ENCODE measurements around the gene KDM5B. TPM values are rescaled to one million over a fixed set of nuclear protein-coding genes. Genes with fewer than 3 reads are reported as not detected.

Gene KDM5B
- total RNA-seq, 1 donor from 2014 or later, result 51.1 TPM

- intact Hi-C loops (cut with micrococcal nuclease), result loop anchor here (10.0 kb wide), 1 partner anchor 60 kb away; no protein-coding TSS in a partner anchor
Measured at GRCh38 chr1:202815120-202815519, 6.9 kb upstream of the KDM5B start.

- intact Hi-C loops (cut with micrococcal nuclease), result loop anchor here (5.0 to 10.0 kb wide), 2 partner anchors 35 to 58 kb away; no protein-coding TSS in a partner anchor
Measured at GRCh38 chr1:202812176-202813026, 4.2 kb upstream of the KDM5B start.

DNA sequence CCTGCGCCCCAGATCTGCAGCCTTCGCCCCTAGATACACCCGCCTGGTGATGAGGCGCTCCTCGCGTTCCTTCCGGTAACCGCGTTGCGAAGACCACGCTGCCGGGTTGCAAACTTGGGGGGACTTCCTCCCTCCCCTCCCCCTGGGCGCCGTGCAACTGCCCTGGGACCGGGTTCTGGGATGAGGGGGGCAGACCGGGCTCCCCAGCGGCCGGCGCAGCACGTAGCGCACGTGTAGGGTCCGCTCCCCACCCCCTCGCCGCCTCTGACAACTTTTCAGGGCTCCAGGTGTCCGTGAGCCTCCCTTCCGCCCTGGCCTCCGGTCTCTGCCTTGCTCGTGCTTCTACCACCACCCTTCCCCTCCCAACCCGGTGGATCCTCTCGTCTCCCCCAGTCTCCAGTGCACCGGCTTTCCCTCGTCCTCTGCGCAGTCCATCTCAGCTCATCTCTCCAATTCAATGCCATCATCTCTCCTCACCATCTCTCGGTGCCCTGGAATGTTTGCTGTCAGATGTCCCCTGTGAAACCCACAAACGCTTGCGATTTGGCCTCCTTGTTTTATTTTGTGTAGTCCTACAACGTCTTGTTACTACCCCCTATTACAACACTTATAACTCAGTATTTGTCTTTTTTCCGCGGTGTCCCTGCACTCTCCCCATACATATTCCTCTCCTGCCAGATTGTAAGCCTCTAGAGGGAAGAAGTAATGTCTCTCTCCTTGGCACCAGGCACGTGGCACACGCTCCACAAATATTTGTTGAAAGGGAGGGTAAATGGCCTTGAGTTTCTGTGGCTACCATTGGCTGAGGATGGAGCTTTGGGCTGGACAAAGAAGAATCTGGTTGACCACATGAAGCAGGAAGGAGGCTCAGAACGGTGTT is 3.3 kb upstream of the KDM5B start:
- intact Hi-C loops (cut with micrococcal nuclease), result loop anchor here (2.0 to 10.0 kb wide), 4 partner anchors 36 to 195 kb away; partner anchors contain the start of genes RABIF and TMEM183A

DNA sequence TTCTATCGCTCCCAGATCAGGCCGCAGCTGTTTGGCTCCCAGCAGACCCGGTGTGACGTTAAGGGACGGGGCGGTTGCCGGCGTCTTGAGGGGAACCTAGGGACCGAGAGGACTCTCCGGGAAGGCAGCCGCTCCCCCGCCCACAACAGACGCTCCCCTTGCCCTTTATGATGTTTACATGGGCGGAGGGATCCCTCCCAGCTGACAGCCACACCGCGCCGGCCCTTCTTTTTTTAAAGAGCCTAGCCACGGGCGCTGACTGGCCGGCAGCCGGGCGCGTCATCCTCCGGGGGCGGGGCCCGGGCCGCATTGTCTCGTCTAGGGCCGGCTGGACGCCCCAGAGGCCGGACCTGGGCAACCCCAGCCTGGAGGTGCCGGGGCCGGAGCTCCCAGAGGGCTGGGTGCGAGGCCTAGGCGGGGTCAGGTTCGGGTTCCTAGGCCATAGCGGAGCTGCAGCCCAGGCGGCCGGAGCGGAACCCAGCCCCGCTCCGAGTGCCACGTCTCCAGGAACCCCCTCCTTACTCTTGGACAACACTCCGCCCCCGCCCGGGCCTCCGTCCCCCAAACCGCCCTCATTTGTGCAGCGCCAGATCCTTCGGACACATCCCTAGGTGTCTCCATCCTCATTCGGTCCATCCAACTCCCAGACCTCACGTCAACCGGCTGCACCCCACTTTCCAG is 2.5 kb upstream of the KDM5B start, which contains the start of gene PCAT6:
PCAT6 (plus strand) TSS at position 340 of the 681 bp plus-strand sequence.
- intact Hi-C loops (cut with micrococcal nuclease), result loop anchor here (2.0 to 10.0 kb wide), 4 partner anchors 37 to 196 kb away; partner anchors contain the start of genes RABIF and TMEM183A

DNA sequence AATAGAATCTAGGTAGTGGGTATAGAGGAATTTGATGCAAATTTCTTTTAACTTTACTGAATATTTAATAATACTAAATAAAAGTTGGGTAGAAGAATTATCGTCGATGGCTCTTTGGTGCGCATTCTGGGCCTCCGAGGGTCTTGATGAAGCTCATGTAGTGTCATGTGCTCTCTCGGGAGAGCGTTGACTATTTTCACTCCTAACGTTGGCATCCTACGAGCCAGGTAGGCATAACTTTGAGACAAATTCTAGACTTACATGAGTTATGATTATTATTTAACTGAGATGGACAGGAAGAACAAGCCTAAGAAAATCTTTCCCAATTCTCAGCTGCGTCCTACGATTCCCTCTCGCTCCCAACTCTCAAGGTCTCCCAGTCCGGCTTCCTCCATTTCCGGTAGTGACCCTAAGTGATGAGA is 2.0 kb upstream of the KDM5B start:
- intact Hi-C loops (cut with micrococcal nuclease), result loop anchor here (2.0 to 10.0 kb wide), 4 partner anchors 37 to 197 kb away; partner anchors contain the start of genes RABIF and TMEM183A

GRCh38 chr1:202809597-202810159 is 1.5 kb upstream of the KDM5B start:
- intact Hi-C loops (cut with micrococcal nuclease), result loop anchor here (2.0 to 10.0 kb wide), 8 partner anchors 37 to 518 kb away; partner anchors contain the start of genes KLHL12, RABIF, TMEM183A and UBE2T

DNA sequence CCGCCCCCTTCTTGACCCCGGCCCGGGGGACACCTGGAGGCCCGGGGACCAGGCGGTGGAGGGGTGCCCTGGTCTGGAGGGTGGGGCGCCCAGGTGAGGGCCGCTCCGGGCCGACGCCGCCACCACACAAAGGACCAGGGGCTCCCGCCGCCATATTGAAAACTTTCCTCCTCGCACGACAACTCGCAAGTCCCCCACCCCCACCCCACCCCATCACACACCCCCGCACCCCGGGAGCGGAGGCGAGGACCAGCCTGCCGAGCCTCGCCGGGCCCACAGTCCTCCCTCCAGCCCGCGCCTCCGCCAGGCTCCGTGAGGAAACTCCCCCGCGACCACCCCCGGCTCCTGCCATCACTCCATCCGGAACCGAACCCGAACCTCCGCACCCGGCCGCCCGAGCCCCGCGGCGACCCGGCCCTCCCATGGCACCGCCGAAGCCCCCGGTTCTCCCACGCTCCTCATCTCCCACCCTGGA is 733 bp downstream of the KDM5B start:
- intact Hi-C loops (cut with micrococcal nuclease), result loop anchor here (2.0 to 5.0 kb wide), 5 partner anchors 35 to 520 kb away; partner anchors contain the start of genes ADIPOR1, KLHL12 and UBE2T

GRCh38 chr1:202806845-202807450 is 1.3 kb downstream of the KDM5B start:
- intact Hi-C loops (cut with micrococcal nuclease), result loop anchor here (2.0 to 5.0 kb wide), 5 partner anchors 35 to 520 kb away; partner anchors contain the start of genes ADIPOR1, KLHL12 and UBE2T

- intact Hi-C loops (cut with micrococcal nuclease), result loop anchor here (2.0 to 5.0 kb wide), 5 partner anchors 34 to 521 kb away; partner anchors contain the start of genes ADIPOR1, KLHL12 and UBE2T
Measured at GRCh38 chr1:202805886-202806844, 2.1 kb downstream of the KDM5B start.

- intact Hi-C loops (cut with micrococcal nuclease), result no loop called here
Measured at GRCh38 chr1:202804126-202804525, 4.1 kb downstream of the KDM5B start.

- intact Hi-C loops (cut with micrococcal nuclease), result no loop called here
Measured at GRCh38 chr1:202802998-202803932, 5.0 kb downstream of the KDM5B start.

DNA sequence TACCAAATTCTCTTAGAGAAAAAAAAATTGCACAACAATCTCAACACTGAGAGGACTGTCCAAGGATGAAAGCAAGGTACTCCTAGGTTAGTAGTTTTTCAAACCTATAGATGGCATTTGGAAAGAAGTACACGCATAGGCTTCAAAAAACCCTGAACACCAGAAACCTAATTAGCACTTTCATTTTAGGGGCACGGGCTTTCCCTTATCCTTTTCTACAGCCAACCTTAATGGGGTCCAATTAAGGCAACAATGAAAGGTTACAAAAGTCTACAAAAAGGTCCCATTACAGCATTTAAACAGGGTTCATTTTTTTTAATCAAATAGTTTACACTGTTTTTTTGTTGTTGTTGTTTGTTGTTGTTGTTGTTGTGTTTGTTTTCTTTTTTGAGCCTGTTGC is 6.2 kb downstream of the KDM5B start:
- intact Hi-C loops (cut with micrococcal nuclease), result no loop called here

DNA sequence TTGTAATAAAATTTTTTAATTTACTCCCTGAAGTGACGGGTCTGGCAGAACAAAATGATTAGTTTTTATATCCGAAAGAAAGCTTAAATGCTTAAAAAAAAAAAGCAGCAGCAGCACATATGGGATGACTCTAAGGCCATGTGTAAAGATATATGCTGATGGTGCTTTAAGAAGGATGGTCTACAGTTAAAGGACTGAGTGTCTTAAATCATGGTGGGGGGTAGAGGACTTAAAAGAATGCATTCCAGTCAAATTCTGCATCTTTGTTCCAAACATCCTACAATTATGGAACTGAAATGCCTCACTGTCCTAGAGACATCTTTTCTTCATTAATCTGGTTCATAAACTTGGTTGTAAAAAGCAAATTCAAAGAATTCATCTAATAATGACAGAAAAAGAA is 7.0 kb downstream of the KDM5B start:
- intact Hi-C loops (cut with micrococcal nuclease), result no loop called here

DNA sequence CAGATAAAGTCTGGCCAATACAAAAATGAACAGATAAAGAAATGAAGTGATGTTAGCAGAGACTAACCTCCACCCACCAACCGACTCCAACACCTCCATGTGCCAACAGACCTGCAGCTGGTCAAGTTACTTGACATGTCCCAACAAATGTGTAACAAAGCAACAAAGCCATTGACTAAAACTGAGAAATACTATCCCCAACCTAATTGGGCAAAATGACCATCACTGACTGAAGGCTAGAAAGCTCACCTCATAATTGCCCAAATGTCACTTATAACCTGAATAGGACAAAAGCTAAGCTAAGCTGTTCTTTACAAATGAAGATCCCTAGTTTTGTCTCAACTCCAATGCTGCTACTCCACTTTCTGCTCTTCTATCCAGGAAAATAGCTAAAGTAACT is 7.5 kb downstream of the KDM5B start:
- intact Hi-C loops (cut with micrococcal nuclease), result no loop called here

DNA sequence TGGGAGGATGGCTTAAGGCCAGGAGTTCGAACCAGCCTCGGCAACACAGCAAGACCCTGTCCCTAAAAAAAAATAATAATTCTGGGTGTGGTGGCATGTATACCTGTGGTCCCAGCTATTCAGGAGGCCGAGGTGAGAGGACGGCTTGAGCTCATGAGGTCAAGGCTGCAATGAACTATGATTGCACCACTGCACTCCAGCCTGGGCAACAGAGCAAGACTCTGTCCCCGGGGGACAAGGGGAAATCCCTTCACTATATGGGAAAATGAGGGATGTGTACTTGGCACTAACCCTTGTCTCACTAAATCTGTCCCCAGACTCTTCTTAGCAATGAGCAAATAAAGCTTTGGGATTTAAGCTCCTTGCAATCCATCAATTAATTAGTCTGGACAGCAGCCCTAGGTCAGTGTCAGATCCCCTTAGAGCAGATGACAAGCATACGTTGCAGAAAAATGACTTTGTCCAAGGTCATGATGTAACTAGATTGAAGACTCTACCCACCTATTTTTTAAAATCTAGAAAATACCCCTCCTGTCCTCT is 9.4 kb downstream of the KDM5B start:
- intact Hi-C loops (cut with micrococcal nuclease), result loop anchor here (10.0 kb wide), 1 partner anchor 64 kb away; no protein-coding TSS in a partner anchor

DNA sequence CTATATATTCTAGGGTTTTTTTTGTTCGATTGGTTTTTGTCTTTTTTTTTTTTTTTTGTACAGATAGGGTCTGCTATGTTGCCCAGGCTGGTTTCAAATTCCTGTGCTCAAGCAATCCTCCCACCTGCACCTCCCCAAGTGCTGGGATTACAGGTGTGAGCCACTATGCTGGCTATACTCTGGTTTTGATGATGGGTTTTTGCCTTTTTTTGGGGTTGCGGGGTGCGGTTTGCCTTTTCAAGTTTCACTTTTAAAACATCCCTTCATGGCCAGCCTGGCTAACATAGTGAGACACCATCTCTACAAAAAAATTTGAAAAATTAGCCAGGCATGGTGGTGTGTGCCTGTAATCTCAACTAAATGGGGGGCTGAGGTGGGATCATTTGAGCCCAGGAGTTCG is 10.0 kb downstream of the KDM5B start:
- intact Hi-C loops (cut with micrococcal nuclease), result loop anchor here (10.0 kb wide), 1 partner anchor 63 kb away; no protein-coding TSS in a partner anchor

- intact Hi-C loops (cut with micrococcal nuclease), result loop anchor here (10.0 kb wide), 1 partner anchor 62 kb away; no protein-coding TSS in a partner anchor
Measured at GRCh38 chr1:202796670-202797069, 11.6 kb downstream of the KDM5B start.

Measured in T-helper 2 cell treated with Interferon-gamma antibody and Interleukin-4, amounts not matched to agents 100 ng/mL and 5 ng/mL, for 36 hours (primary cell).